K562 (cell line): ENCODE measurements around the gene MAST4. TPM values are rescaled to one million over a fixed set of nuclear protein-coding genes. Genes with fewer than 3 reads are reported as not detected.
A peak's percentile ranks its signal among the peaks of the same experiment; 100 is the strongest.

Experiments
- ATAC-seq: fragments of 200-7000 bp; cut with Tn5 transposase; 3 replicates; pipeline ENCODE4 v1.9.1; 2020; ENCODE audit warnings: moderate library complexity
- BruUV-seq: library from RNA; stranded (reverse); fragments of 400-500 nt; replicated peaks from 2 replicates; lab custom pipeline; 2021; lab: Mats Ljungman, UMichigan
- CTCF ChIA-PET: fragments of 300-600 bp; formaldehyde crosslinking; extraction: SDS; loops from one replicate; lab custom pipeline; 2021; ENCODE audit warnings: low intra/inter-chr PET ratio; lab: Yijun Ruan, JAX
- POLR2A ChIA-PET: fragments of 300-600, 350-650 bp; sonication (Branson Sonifier 250); formaldehyde crosslinking; extraction: SDS; loops from one replicate; lab custom pipeline; 2021; ENCODE audit warnings: antibody characterized with exemption, inconsistent platforms; lab: Yijun Ruan, JAX
- DNase-seq, 4 experiments: peaks; one replicate each; pipeline versions ENCODE4 v3.0.0 to v3.0.0-alpha.2; 2011 to 2018; ENCODE audit warnings: low spot score in 3 of 4, mixed read lengths in 3 of 4; ENCODE audit errors: extremely low read depth in 1 of 4
- FAIRE-seq: peaks from 2 replicates; lab custom pipeline; 2011; peaks lifted over from hg19 to GRCh38; lab: Jason Lieb, UNC
- H2AFZ ChIP-seq: 2 replicates; pipeline ENCODE4 v1.6.0; 2011; ENCODE audit warnings: low read depth, low read length, control low read depth, inconsistent platforms
- H3K27ac ChIP-seq: fragments of 200-600 bp; 3 replicates; pipeline ENCODE4 v1.8.0; 2011; ENCODE audit warnings: low read depth, mild to moderate bottlenecking, control low read depth, inconsistent platforms, low read length, moderate library complexity, mixed read lengths; ENCODE audit errors: extremely low read depth
- H3K27me3 ChIP-seq, 2 experiments: fragments of 300-600 bp in 1 of 2; 2 replicates in 1 of 2; 3 replicates in 1 of 2; pipeline versions ENCODE4 v1.6.0 to v1.8.0; 2011; ENCODE audit warnings: inconsistent platforms in 2 of 2, low read length in 2 of 2, mild to moderate bottlenecking in 1 of 2, mixed read lengths in 1 of 2, moderate library complexity in 1 of 2; ENCODE audit not compliant: control insufficient read depth in 2 of 2, insufficient read depth in 2 of 2
- H3K36me3 ChIP-seq: fragments of 300-600 bp; 3 replicates; pipeline ENCODE4 v1.8.0; 2011; ENCODE audit warnings: mild to moderate bottlenecking, low read length, inconsistent platforms; ENCODE audit not compliant: control insufficient read depth, insufficient read depth
- H3K4me1 ChIP-seq, 2 experiments: fragments of 200-600 bp in 1 of 2; replicated peaks in 1 of 2; 2 replicates in 1 of 2; 3 replicates in 1 of 2; pipeline versions ENCODE4 v1.5.1 to v1.8.0; 2011; ENCODE audit warnings: inconsistent platforms in 2 of 2, low read length in 2 of 2, mild to moderate bottlenecking in 1 of 2, mixed read lengths in 1 of 2, moderate library complexity in 1 of 2; ENCODE audit not compliant: control insufficient read depth in 2 of 2, insufficient read depth in 2 of 2
- H3K4me2 ChIP-seq: 2 replicates; pipeline ENCODE4 v1.6.1; 2011; ENCODE audit warnings: low read length, control low read depth, inconsistent platforms, mixed read lengths; ENCODE audit not compliant: insufficient read depth
- H3K4me3 ChIP-seq: fragments of 200-600 bp; sonication (generic), shearing (Covaris generic); 2 replicates; pipeline ENCODE4 v1.5.1; 2016; ENCODE audit warnings: control low read depth, inconsistent platforms
- H3K79me2 ChIP-seq: fragments of 200-600 bp; 3 replicates; pipeline ENCODE4 v1.8.0; 2011; ENCODE audit warnings: low read length, inconsistent platforms; ENCODE audit not compliant: control insufficient read depth, insufficient read depth
- H3K9ac ChIP-seq, 2 experiments: 2 replicates each; pipeline versions ENCODE4 v1.6.0 to v1.6.1; 2011; ENCODE audit warnings: low read depth in 2 of 2, low read length in 2 of 2, control low read depth in 1 of 2, inconsistent platforms in 1 of 2, mild to moderate bottlenecking in 1 of 2, mixed read lengths in 1 of 2; ENCODE audit not compliant: insufficient read depth in 1 of 2
- H3K9me1 ChIP-seq: one replicate; pipeline ENCODE4 v1.6.0; 2011; ENCODE audit warnings: inconsistent platforms, mild to moderate bottlenecking, low read length, moderate library complexity; ENCODE audit not compliant: control insufficient read depth, insufficient read depth
- H3K9me3 ChIP-seq: replicated peaks from 2 replicates; pipeline ENCODE4 v1.5.1; 2011; ENCODE audit warnings: low read depth, low read length, inconsistent platforms; ENCODE audit not compliant: control insufficient read depth, insufficient read depth
- H4K20me1 ChIP-seq: replicated peaks from 2 replicates; pipeline ENCODE4 v1.6.1; 2011; ENCODE audit warnings: low read length, inconsistent platforms, mixed read lengths; ENCODE audit not compliant: control insufficient read depth, insufficient read depth
- SRSF9 ChIP-seq: fragments of 200-400 bp; formaldehyde crosslinking; IDR thresholded peaks from 2 replicates; pipeline ENCODE4 v1.6.1; 2017; ENCODE audit warnings: low read depth, low read length, borderline replicate concordance
- WGBS: fragments of 100-300 bp; shearing (Covaris generic); methylation state at CpG from one replicate; pipeline ENCODE4 v1.1.6; 2016; ENCODE audit warnings: low coverage, mixed read lengths; ENCODE audit not compliant: insufficient coverage; ENCODE audit errors: missing lambda C conversion rate; 5-methylcytosine and 5-hydroxymethylcytosine counted together
- in situ Hi-C: fragments of 300-500 bp; cut with MboI; formaldehyde crosslinking; loops from 4 replicates; pipeline ENCODE4 v1.15.0; 2018; ENCODE audit warnings: inconsistent platforms, mixed read lengths
- intact Hi-C: fragments of 100-400 bp; cut with micrococcal nuclease; formaldehyde crosslinking; loops from 2 replicates; pipeline ENCODE4 v1.14.2; 2022
- polyA plus RNA-seq, 8 experiments: library from polyadenylated mRNA; depleted of rRNA in 4 of 8; stranded (reverse) in 5 of 8; unstranded in 3 of 8; fragments of >200 nt; fragmentation: Nextera tagmentation in 2 of 8; fragmentation: Illumina TruSeq in 1 of 8; extraction: Ambion mirVana in 2 of 8; extraction: Trizol in 1 of 8; gene quantifications; 2 replicates each; pipeline versions ENCODE4 v1.2.1 to v1.2.3, GENCODE V29; 2011 to 2014; ENCODE audit warnings: inconsistent platforms in 1 of 8, missing spikeins in 1 of 8
- total RNA-seq, 7 experiments: library from RNA; depleted of rRNA in 6 of 7; stranded (reverse); fragments of >200 nt in 6 of 7; fragmentation: Illumina TruSeq in 2 of 7; extraction: Trizol in 2 of 7; gene quantifications; 2 replicates each; pipeline versions ENCODE4 v1.2.1 to v1.2.3, GENCODE V29; 2011 to 2021; ENCODE audit warnings: low replicate concordance in 1 of 7
- TF ChIP-seq, protein P1 (sequence below): fragments of 250-450 bp; sonication (Bioruptor Pico); IDR thresholded peaks from 2 replicates; pipeline ENCODE4 v1.4.0; 2020; ENCODE audit warnings: mild to moderate bottlenecking, moderate library complexity

Gene MAST4
- total and polyA plus RNA-seq, 9 of the 15 experiments (the other 6 are each of a cell fraction or from before 2014, with no cell fraction given), result 0.88 to 10.1 (median 5.2) TPM

DNA sequence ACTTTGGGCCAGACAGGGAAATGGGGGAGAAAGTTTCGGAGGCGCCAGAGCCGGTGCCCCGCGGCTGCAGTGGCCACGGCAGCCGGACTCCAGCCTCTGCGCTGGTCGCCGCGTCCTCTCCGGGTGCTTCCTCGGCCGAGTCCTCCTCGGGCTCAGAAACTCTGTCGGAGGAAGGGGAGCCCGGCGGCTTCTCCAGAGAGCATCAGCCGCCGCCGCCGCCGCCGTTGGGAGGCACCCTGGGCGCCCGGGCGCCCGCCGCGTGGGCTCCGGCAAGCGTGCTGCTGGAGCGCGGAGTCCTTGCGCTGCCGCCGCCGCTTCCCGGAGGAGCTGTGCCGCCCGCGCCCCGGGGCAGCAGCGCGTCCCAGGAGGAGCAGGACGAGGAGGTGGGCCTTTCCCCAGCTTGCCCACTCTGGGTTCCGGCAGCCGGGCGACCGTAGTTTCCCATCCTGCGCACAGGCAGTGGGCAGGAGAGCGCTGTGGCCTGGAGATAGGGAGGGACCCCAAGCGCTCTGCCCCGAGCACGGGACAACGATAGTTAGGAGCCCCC lies 516 bp downstream of the MAST4 start:
- Histone ChIP-seq H3K4me2 (0 out of 2 replicates have a peak overlapping the region, but pooled peaks have one; percentile 25), H3K36me3 (no peaks in the 10 kb centered on the region), H3K4me1 (peaks cover 0 to 16% of the 10 kb centered on the region in 2 experiments; a peak in 3 of 5 replicates), H3K9me1 (no peaks in the 10 kb centered on the region), H2AFZ (0 out of 2 replicates have a peak overlapping the region, but pooled peaks have one; percentile 69), H3K4me3 (peak overlapping the region; percentile 37), H3K27ac (no peak overlapping the region), H3K27me3 (peaks cover 21 to 37% of the 10 kb centered on the region in 2 experiments), H4K20me1 (no peaks in the 10 kb centered on the region), H3K9me3 (no peaks in the 10 kb centered on the region), H3K79me2 (no peaks in the 10 kb centered on the region), H3K9ac (peak overlapping the region in 1 of 2 experiments; percentile 78; a peak in 1 of 4 replicates)
- intact Hi-C loops, result no loop called here
- BruUV-seq, result no TSS peak
- DNase-seq (peak in 1 of 4 experiments; percentile 2), ATAC-seq (peak; percentile 31), FAIRE-seq (no peak)
- in situ Hi-C loops, result no loop called here
- ChIA-PET CTCF (no interaction called here), POLR2A (no interaction called here)
- TF ChIP-seq, protein P1, sequence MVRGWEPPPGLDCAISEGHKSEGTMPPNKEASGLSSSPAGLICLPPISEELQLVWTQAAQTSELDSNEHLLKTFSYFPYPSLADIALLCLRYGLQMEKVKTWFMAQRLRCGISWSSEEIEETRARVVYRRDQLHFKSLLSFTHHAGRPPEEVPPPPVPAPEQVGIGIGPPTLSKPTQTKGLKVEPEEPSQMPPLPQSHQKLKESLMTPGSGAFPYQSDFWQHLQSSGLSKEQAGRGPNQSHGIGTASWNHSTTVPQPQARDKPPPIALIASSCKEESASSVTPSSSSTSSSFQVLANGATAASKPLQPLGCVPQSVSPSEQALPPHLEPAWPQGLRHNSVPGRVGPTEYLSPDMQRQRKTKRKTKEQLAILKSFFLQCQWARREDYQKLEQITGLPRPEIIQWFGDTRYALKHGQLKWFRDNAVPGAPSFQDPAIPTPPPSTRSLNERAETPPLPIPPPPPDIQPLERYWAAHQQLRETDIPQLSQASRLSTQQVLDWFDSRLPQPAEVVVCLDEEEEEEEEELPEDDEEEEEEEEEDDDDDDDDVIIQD (CRISPR knock-in tag), result no peak
- TF ChIP-seq SRSF9, result no peak
- 8% methylated on average over 31 of the region's 56 CpGs for WGBS
